ENCODE data around the gene PPFIBP1.
"Not testable (repeated sequence)": the region's sequence is repeated elsewhere in the genome, so short reads cannot be mapped to it uniquely, and the experiment has no call there.

Gene PPFIBP1

GRCh38 chr12:27592548-27592947, 68.5 kb downstream of the PPFIBP1 start:
- no peak for DNase-seq (ENCODE audit: low read depth in 2 of 2)

- DNase-seq (ENCODE audit: low read depth in 2 of 2) = no peak
These were observed 69.3 kb downstream of the PPFIBP1 start for GRCh38 chr12:27593266-27593665.

- DNase-seq (ENCODE audit: low read depth in 2 of 2) = no peak
These were observed 71.2 kb downstream of the PPFIBP1 start for GRCh38 chr12:27595231-27595642.

GRCh38 chr12:27598866-27599265, 74.9 kb downstream of the PPFIBP1 start:
- DNase-seq (ENCODE audit: low read depth in 2 of 2) = not testable (repeated sequence)

GRCh38 chr12:27601056-27601828, 77.2 kb downstream of the PPFIBP1 start:
- DNase-seq (ENCODE audit: low read depth in 2 of 2) = not testable (repeated sequence)

GRCh38 chr12:27602516-27602915, 78.5 kb downstream of the PPFIBP1 start:
- DNase-seq (ENCODE audit: low read depth in 2 of 2) = no peak

GRCh38 chr12:27604431-27604830, 80.4 kb downstream of the PPFIBP1 start:
- DNase-seq (ENCODE audit: low read depth in 2 of 2) = no peak

GRCh38 chr12:27606986-27607385, 83.0 kb downstream of the PPFIBP1 start:
- no peak for DNase-seq (ENCODE audit: low read depth in 2 of 2)

- no peak for DNase-seq (ENCODE audit: low read depth in 2 of 2)
These were observed 83.6 kb downstream of the PPFIBP1 start for GRCh38 chr12:27607591-27607990.

GRCh38 chr12:27608890-27609289, 84.9 kb downstream of the PPFIBP1 start:
- no peak for DNase-seq (ENCODE audit: low read depth in 2 of 2)

GRCh38 chr12:27610374-27610773, 86.4 kb downstream of the PPFIBP1 start:
- no peak for DNase-seq (ENCODE audit: low read depth in 2 of 2)

GRCh38 chr12:27614386-27614785, 90.4 kb downstream of the PPFIBP1 start:
- DNase-seq (ENCODE audit: low read depth in 2 of 2) = no peak

- DNase-seq (ENCODE audit: low read depth in 2 of 2) = no peak
These were observed 90.9 kb downstream of the PPFIBP1 start for GRCh38 chr12:27614866-27615265.

- DNase-seq (ENCODE audit: low read depth in 2 of 2) = no peak
These were observed 91.4 kb downstream of the PPFIBP1 start for GRCh38 chr12:27615331-27615891.

GRCh38 chr12:27616356-27617142, 92.5 kb downstream of the PPFIBP1 start:
- DNase-seq (ENCODE audit: low read depth in 2 of 2) = no peak

- DNase-seq (ENCODE audit: low read depth in 2 of 2) = no peak
These were observed 94.8 kb downstream of the PPFIBP1 start for GRCh38 chr12:27618836-27619235.

- no peak for DNase-seq (ENCODE audit: low read depth in 2 of 2)
These were observed 95.3 kb downstream of the PPFIBP1 start for GRCh38 chr12:27619308-27619707.

- no peak for DNase-seq (ENCODE audit: low read depth in 2 of 2)
These were observed 96.1 kb downstream of the PPFIBP1 start for GRCh38 chr12:27620121-27620520.

- no peak for DNase-seq (ENCODE audit: low read depth in 2 of 2)
These were observed 98.6 kb downstream of the PPFIBP1 start for GRCh38 chr12:27622436-27623195.

GRCh38 chr12:27623645-27624044, 99.6 kb downstream of the PPFIBP1 start:
- no peak for DNase-seq (ENCODE audit: low read depth in 2 of 2)

- no peak for DNase-seq (ENCODE audit: low read depth in 2 of 2)
These were observed 100.6 kb downstream of the PPFIBP1 start for GRCh38 chr12:27624586-27624985.
